ENCODE results near the gene SNTA1.

- TF ChIP-seq CTCF (IDR thresholded peaks at IDR 0.05) (no peak), ZFX (IDR thresholded peaks at IDR 0.05; ENCODE audit: borderline replicate concordance) (no peak)
Observed at GRCh38 chr20:33407796-33408195, 35.8 kb downstream of the SNTA1 start.

Measured in 22Rv1 (cell line).